Tracheal epithelial cell (primary cell): ENCODE data around the gene AQP12A. TPM values are rescaled to one million over a fixed set of nuclear protein-coding genes. Genes with fewer than 3 reads are reported as not detected.

ENCODE experiments used
- total RNA-seq: library from RNA; depleted of rRNA; stranded (reverse); fragments of >200 nt; gene quantifications from 2 replicates; pipeline ENCODE4 v1.2.1, GENCODE V29; 2014

The AQP12A gene, protein sequence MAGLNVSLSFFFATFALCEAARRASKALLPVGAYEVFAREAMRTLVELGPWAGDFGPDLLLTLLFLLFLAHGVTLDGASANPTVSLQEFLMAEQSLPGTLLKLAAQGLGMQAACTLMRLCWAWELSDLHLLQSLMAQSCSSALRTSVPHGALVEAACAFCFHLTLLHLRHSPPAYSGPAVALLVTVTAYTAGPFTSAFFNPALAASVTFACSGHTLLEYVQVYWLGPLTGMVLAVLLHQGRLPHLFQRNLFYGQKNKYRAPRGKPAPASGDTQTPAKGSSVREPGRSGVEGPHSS
- total RNA-seq, result not detected in 2 replicates

DNA sequence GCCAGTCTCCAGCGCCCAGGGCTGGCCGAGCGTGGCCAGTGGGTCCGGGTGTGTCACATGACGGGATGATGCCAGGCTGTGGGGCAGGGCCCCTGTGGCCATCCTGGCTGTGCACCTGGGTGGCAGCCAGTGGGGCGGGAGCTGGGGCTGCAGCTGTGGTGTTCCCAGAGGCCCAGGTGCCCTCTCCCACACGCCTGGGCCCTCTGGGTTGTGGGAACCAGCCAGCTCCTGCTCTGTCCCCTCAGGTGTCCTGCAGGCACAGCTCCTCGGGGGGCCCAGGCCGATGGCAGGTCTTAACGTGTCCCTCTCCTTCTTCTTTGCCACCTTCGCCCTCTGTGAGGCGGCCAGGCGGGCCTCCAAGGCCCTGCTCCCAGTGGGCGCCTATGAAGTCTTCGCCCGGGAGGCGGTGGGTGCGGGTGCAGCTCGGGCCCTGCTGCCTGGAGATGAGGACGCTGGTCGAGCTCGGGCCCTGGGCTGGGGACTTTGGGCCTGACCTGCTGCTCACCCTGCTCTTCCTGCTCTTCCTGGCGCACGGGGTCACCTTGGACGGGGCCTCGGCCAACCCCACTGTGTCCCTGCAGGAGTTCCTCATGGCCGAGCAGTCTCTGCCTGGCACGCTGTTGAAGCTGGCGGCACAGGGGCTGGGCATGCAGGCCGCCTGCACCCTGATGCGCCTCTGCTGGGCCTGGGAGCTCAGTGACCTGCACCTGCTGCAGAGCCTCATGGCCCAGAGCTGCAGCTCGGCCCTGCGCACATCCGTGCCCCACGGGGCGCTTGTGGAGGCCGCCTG is at the start of gene AQP12A:
TSS of gene AQP12A (plus strand) at position 236 of the 790 bp plus-strand sequence. CDS start at position 284, 48 bp downstream.

GRCh38 chr2:240682431-240683224 is 9.0 kb upstream of the AQP12A start, which contains the start of gene AQP12B:
Gene AQP12B, minus strand, starts transcription at chr2:240682885. Its CDS starts 48 bp downstream, at chr2:240682837.

Other genes starting within 250 kb of the AQP12A start
- gene ANKMY1, start 133.9 kb upstream of the AQP12A start, total RNA-seq, result 3.6 and 12.8 TPM in 2 replicates
- 3.1 and 4.5 TPM in 2 replicates for gene DUSP28, start 131.5 kb upstream of the AQP12A start, total RNA-seq
- 27.0 and 28.1 TPM in 2 replicates for gene RNPEPL1, start 123.4 kb upstream of the AQP12A start, total RNA-seq
- 19.4 and 21.9 TPM in 2 replicates for gene CAPN10, start 105.1 kb upstream of the AQP12A start, total RNA-seq
- 0.24 and 0.85 TPM in 2 replicates for gene GPR35, start 66.4 kb upstream of the AQP12A start, total RNA-seq
- not detected in 2 replicates for gene AQP12B, start 9.0 kb upstream of the AQP12A start, total RNA-seq
- gene KIF1A, start 128.4 kb downstream of the AQP12A start, total RNA-seq, result 0.72 TPM in 1 of 2 replicates, not detected in the other
- not detected in 2 replicates for gene AGXT, start 177.0 kb downstream of the AQP12A start, total RNA-seq
- 0.85 and 3.4 TPM in 2 replicates for gene MAB21L4, start 204.3 kb downstream of the AQP12A start, total RNA-seq
- gene CROCC2, start 214.5 kb downstream of the AQP12A start, total RNA-seq, result not detected in 2 replicates